Esophagus muscularis mucosa (tissue), 4 donors: Measurements from ENCODE around the gene NKAIN4. TPM values are rescaled to one million over a fixed set of nuclear protein-coding genes. Genes with fewer than 3 reads are reported as not detected.
A peak's percentile ranks its signal among the peaks of the same experiment; 100 is the strongest.

Experiments used
- DNase-seq: peaks from one replicate; pipeline ENCODE4 v3.0.0-alpha.2; 2017; ENCODE audit errors: extremely low spot score
- H3K27ac ChIP-seq, 4 donors: fragments of 200-600 bp; sonication (generic); replicated peaks in 1 of 4; 1 replicate in 3 of 4; 2 replicates in 1 of 4; pipeline ENCODE4 v1.5.1; 2016 to 2019; ENCODE audit warnings: mild to moderate bottlenecking in 1 of 4
- H3K27me3 ChIP-seq, 4 donors: fragments of 200-600 bp; sonication (generic); one replicate each; pipeline versions ENCODE4 v1.5.1 to v1.6.0; 2016 to 2019
- H3K36me3 ChIP-seq, 4 donors: fragments of 200-600 bp; sonication (generic); one replicate each; pipeline ENCODE4 v1.5.1; 2016 to 2019
- H3K4me1 ChIP-seq, 4 donors: fragments of 200-600 bp; sonication (generic); one replicate each; pipeline ENCODE4 v1.5.1; 2016 to 2019
- H3K4me3 ChIP-seq, 4 donors: fragments of 200-600 bp; sonication (generic); 1 replicate in 2 of 4; 2 replicates in 2 of 4; pipeline ENCODE4 v1.5.1; 2016 to 2019; ENCODE audit warnings: mild to moderate bottlenecking in 4 of 4, moderate library complexity in 1 of 4
- H3K9me3 ChIP-seq, 4 donors: fragments of 200-600 bp; sonication (generic); 1 replicate in 3 of 4; 2 replicates in 1 of 4; pipeline ENCODE4 v1.5.1; 2016 to 2019
- CTCF ChIP-seq, 3 experiments: fragments of 200-600 bp in 2 of 3; fragments of 450-650 bp in 1 of 3; sonication (generic) in 2 of 3; IDR thresholded peaks; one replicate each; pipeline ENCODE4 v1.5.1; 2017 to 2019; ENCODE audit warnings: antibody characterized with exemption in 3 of 3, mild to moderate bottlenecking in 2 of 3, moderate library complexity in 1 of 3
- EP300 ChIP-seq: sonication (generic); formaldehyde crosslinking; IDR thresholded peaks from one replicate; pipeline ENCODE4 v1.6.1; 2017; ENCODE audit warnings: antibody characterized with exemption
- POLR2A ChIP-seq: fragments of 450-650 bp; IDR thresholded peaks from one replicate; pipeline ENCODE4 v1.6.1; 2017; ENCODE audit warnings: antibody characterized with exemption, moderate library complexity, mild to moderate bottlenecking, low read depth
- POLR2AphosphoS5 ChIP-seq, 2 donors: sonication (generic); formaldehyde crosslinking; IDR thresholded peaks; one replicate each; pipeline ENCODE4 v1.6.1; 2017; ENCODE audit warnings: antibody characterized with exemption in 2 of 2
- WGBS: methylation state at CpG from one replicate; pipeline ENCODE4 v1.1.5; 2018; 5-methylcytosine and 5-hydroxymethylcytosine counted together
- intact Hi-C: fragments of 100-400 bp; cut with DNase I; formaldehyde crosslinking; loops from one replicate; pipeline ENCODE4 v1.15.1; 2023
- total RNA-seq, 4 donors: library from RNA; depleted of rRNA; stranded (reverse); fragments of >200 nt; gene quantifications; one replicate each; pipeline versions ENCODE4 v1.1.0 to v1.2.1, GENCODE V29; 2016

NKAIN4 gene
- total RNA-seq, 4 donors from 2014 or later, result 0.17 to 0.45 TPM; not detected in 2

GRCh38 chr20:63225082-63225454 lies 29.2 kb downstream of the NKAIN4 start:
- intact Hi-C loops, result no loop called here
- Histone ChIP-seq H3K27me3 (peaks cover 0 to 19% (median 0%) of the 10 kb centered on the region in 4 donors), H3K36me3 (no peaks in the 10 kb centered on the region), H3K4me3 (no peak overlapping the region), H3K9me3 (no peaks in the 10 kb centered on the region), H3K4me1 (peaks cover 7 to 14% (median 11%) of the 10 kb centered on the region in 4 donors), H3K27ac (peak overlapping the region in 1 of 4 donors; percentile 22)
- TF ChIP-seq CTCF (IDR thresholded peaks at IDR 0.05), result no peak
- TF ChIP-seq POLR2A, result no peak
- no peak for TF ChIP-seq EP300
- no peak for TF ChIP-seq POLR2AphosphoS5 (IDR thresholded peaks at IDR 0.05)
- 53% methylated on average over 7 of the region's 7 CpGs for WGBS
- no peak for DNase-seq

GRCh38 chr20:63224412-63225081 lies 29.7 kb downstream of the NKAIN4 start:
- H3K27ac ChIP-seq, result peak overlapping the region in 1 of 4 donors; percentile 22
- H3K27me3 ChIP-seq, result peaks cover 0 to 19% (median 0%) of the 10 kb centered on the region in 4 donors
- H3K36me3 ChIP-seq, result no peaks in the 10 kb centered on the region
- 41% methylated on average over 4 of the region's 16 CpGs for WGBS
- intact Hi-C loops, result no loop called here
- no peak for DNase-seq
- peak in 2 of 3 experiments; percentile 5 to 21 for TF ChIP-seq CTCF (IDR thresholded peaks at IDR 0.05)
- no peak for TF ChIP-seq EP300
- no peak overlapping the region for H3K4me3 ChIP-seq
- peaks cover 7 to 14% (median 11%) of the 10 kb centered on the region in 4 donors for H3K4me1 ChIP-seq
- no peaks in the 10 kb centered on the region for H3K9me3 ChIP-seq

GRCh38 chr20:63223826-63224207 lies 30.4 kb downstream of the NKAIN4 start:
- H3K36me3 ChIP-seq, result no peaks in the 10 kb centered on the region
- H3K4me3 ChIP-seq, result no peak overlapping the region
- H3K4me1 ChIP-seq, result peaks cover 7 to 14% (median 11%) of the 10 kb centered on the region in 4 donors
- DNase-seq, result no peak
- TF ChIP-seq POLR2AphosphoS5 (IDR thresholded peaks at IDR 0.05) (no peak), CTCF (IDR thresholded peaks at IDR 0.05) (no peak), EP300 (no peak), POLR2A (no peak)
- intact Hi-C loops, result no loop called here
- peaks cover 0 to 18% (median 0%) of the 10 kb centered on the region in 4 donors for H3K27me3 ChIP-seq
- no peak overlapping the region for H3K27ac ChIP-seq
- 76% methylated on average over 5 of the region's 6 CpGs for WGBS
- no peaks in the 10 kb centered on the region for H3K9me3 ChIP-seq

- Histone ChIP-seq H3K4me3 (no peak overlapping the region), H3K27ac (no peak overlapping the region), H3K27me3 (peaks cover 0 to 18% (median 0%) of the 10 kb centered on the region in 4 donors), H3K9me3 (no peaks in the 10 kb centered on the region), H3K36me3 (no peaks in the 10 kb centered on the region), H3K4me1 (peaks cover 7 to 14% (median 11%) of the 10 kb centered on the region in 4 donors)
- WGBS, result 51% methylated on average over 3 of the region's 12 CpGs
- intact Hi-C loops, result no loop called here
- peak; percentile 43 to 76 (median 45) for TF ChIP-seq CTCF (IDR thresholded peaks at IDR 0.05)
- TF ChIP-seq POLR2A, result no peak
- DNase-seq, result no peak
Measured at GRCh38 chr20:63223121-63223825, 31.0 kb downstream of the NKAIN4 start.
